GM23338 (cell line): Measurements from ENCODE around the gene NBPF1. TPM values are rescaled to one million over a fixed set of nuclear protein-coding genes. Genes with fewer than 3 reads are reported as not detected.

Experiments
- POLR2AphosphoS5 ChIP-seq: IDR thresholded peaks from 2 replicates; pipeline ENCODE4 v1.6.1; 2016; ENCODE audit warnings: antibody characterized with exemption, low read depth
- polyA plus RNA-seq: library from polyadenylated mRNA; unstranded; fragments of >200 nt; fragmentation: Nextera tagmentation; extraction: Ambion mirVana; gene quantifications from 2 replicates; pipeline ENCODE4 v1.2.1, GENCODE V29; 2016
- total RNA-seq: library from RNA; depleted of rRNA; stranded (reverse); fragments of >200 nt; shearing (Covaris generic); gene quantifications from 2 replicates; pipeline ENCODE4 v1.2.3, GENCODE V29; 2014
- TF ChIP-seq, protein P1 (sequence below): fragments of 250-450 bp; sonication (Bioruptor Pico); IDR thresholded peaks from 2 replicates; pipeline ENCODE4 v1.5.0; 2020; ENCODE audit warnings: mild to moderate bottlenecking, moderate library complexity
- TF ChIP-seq, protein P2 (sequence below): IDR thresholded peaks from one replicate; pipeline ENCODE4 v1.6.1; 2018; ENCODE audit warnings: antibody characterized with exemption; ENCODE audit not compliant: unreplicated experiment
- TF ChIP-seq, protein P3 (sequence below), 2 experiments: fragments of 200-600 bp in 1 of 2; sonication (generic) in 1 of 2; conservative IDR thresholded peaks; 2 replicates each; pipeline versions ENCODE4 v1.5.1 to v1.6.1; 2016 to 2017; ENCODE audit warnings: antibody characterized with exemption in 2 of 2, low read depth in 2 of 2, mild to moderate bottlenecking in 2 of 2, moderate library complexity in 1 of 2

The NBPF1 gene
- total and polyA plus RNA-seq, 2 experiments from 2014 or later = 9.5 to 11.8 TPM

DNA sequence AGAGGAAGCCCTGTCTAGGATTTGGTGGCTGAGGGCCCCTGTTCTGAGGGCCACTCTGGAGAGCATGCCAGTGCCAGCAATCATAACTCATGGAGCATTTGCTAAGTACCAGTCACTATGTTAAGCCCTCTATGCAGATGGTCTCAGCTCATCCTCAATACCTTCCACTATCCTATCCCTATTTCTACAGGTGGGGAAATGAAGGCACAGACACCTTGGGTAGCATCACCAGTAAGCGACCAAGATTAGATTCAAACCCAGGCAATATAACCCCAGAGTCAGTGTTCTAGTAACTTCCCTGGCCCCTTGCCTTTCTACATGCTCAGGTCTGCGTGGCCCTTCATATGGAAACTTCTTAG lies 7.9 kb upstream of the NBPF1 start (continued):
- TF ChIP-seq, protein P1, sequence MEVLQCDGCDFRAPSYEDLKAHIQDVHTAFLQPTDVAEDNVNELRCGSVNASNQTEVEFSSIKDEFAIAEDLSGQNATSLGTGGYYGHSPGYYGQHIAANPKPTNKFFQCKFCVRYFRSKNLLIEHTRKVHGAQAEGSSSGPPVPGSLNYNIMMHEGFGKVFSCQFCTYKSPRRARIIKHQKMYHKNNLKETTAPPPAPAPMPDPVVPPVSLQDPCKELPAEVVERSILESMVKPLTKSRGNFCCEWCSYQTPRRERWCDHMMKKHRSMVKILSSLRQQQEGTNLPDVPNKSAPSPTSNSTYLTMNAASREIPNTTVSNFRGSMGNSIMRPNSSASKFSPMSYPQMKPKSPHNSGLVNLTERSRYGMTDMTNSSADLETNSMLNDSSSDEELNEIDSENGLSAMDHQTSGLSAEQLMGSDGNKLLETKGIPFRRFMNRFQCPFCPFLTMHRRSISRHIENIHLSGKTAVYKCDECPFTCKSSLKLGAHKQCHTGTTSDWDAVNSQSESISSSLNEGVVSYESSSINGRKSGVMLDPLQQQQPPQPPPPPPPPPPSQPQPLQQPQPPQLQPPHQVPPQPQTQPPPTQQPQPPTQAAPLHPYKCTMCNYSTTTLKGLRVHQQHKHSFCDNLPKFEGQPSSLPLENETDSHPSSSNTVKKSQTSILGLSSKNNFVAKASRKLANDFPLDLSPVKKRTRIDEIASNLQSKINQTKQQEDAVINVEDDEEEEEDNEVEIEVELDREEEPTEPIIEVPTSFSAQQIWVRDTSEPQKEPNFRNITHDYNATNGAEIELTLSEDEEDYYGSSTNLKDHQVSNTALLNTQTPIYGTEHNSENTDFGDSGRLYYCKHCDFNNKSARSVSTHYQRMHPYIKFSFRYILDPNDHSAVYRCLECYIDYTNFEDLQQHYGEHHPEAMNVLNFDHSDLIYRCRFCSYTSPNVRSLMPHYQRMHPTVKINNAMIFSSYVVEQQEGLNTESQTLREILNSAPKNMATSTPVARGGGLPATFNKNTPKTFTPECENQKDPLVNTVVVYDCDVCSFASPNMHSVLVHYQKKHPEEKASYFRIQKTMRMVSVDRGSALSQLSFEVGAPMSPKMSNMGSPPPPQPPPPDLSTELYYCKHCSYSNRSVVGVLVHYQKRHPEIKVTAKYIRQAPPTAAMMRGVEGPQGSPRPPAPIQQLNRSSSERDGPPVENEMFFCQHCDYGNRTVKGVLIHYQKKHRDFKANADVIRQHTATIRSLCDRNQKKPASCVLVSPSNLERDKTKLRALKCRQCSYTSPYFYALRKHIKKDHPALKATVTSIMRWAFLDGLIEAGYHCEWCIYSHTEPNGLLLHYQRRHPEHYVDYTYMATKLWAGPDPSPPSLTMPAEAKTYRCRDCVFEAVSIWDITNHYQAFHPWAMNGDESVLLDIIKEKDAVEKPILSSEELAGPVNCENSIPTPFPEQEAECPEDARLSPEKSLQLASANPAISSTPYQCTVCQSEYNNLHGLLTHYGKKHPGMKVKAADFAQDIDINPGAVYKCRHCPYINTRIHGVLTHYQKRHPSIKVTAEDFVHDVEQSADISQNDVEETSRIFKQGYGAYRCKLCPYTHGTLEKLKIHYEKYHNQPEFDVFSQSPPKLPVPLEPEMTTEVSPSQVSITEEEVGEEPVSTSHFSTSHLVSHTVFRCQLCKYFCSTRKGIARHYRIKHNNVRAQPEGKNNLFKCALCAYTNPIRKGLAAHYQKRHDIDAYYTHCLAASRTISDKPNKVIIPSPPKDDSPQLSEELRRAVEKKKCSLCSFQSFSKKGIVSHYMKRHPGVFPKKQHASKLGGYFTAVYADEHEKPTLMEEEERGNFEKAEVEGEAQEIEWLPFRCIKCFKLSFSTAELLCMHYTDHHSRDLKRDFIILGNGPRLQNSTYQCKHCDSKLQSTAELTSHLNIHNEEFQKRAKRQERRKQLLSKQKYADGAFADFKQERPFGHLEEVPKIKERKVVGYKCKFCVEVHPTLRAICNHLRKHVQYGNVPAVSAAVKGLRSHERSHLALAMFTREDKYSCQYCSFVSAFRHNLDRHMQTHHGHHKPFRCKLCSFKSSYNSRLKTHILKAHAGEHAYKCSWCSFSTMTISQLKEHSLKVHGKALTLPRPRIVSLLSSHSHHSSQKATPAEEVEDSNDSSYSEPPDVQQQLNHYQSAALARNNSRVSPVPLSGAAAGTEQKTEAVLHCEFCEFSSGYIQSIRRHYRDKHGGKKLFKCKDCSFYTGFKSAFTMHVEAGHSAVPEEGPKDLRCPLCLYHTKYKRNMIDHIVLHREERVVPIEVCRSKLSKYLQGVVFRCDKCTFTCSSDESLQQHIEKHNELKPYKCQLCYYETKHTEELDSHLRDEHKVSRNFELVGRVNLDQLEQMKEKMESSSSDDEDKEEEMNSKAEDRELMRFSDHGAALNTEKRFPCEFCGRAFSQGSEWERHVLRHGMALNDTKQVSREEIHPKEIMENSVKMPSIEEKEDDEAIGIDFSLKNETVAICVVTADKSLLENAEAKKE (CRISPR knock-in tag) = no peak
- no peak for TF ChIP-seq POLR2AphosphoS5
- TF ChIP-seq, protein P2, sequence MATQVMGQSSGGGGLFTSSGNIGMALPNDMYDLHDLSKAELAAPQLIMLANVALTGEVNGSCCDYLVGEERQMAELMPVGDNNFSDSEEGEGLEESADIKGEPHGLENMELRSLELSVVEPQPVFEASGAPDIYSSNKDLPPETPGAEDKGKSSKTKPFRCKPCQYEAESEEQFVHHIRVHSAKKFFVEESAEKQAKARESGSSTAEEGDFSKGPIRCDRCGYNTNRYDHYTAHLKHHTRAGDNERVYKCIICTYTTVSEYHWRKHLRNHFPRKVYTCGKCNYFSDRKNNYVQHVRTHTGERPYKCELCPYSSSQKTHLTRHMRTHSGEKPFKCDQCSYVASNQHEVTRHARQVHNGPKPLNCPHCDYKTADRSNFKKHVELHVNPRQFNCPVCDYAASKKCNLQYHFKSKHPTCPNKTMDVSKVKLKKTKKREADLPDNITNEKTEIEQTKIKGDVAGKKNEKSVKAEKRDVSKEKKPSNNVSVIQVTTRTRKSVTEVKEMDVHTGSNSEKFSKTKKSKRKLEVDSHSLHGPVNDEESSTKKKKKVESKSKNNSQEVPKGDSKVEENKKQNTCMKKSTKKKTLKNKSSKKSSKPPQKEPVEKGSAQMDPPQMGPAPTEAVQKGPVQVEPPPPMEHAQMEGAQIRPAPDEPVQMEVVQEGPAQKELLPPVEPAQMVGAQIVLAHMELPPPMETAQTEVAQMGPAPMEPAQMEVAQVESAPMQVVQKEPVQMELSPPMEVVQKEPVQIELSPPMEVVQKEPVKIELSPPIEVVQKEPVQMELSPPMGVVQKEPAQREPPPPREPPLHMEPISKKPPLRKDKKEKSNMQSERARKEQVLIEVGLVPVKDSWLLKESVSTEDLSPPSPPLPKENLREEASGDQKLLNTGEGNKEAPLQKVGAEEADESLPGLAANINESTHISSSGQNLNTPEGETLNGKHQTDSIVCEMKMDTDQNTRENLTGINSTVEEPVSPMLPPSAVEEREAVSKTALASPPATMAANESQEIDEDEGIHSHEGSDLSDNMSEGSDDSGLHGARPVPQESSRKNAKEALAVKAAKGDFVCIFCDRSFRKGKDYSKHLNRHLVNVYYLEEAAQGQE = no peak
- TF ChIP-seq, protein P3, sequence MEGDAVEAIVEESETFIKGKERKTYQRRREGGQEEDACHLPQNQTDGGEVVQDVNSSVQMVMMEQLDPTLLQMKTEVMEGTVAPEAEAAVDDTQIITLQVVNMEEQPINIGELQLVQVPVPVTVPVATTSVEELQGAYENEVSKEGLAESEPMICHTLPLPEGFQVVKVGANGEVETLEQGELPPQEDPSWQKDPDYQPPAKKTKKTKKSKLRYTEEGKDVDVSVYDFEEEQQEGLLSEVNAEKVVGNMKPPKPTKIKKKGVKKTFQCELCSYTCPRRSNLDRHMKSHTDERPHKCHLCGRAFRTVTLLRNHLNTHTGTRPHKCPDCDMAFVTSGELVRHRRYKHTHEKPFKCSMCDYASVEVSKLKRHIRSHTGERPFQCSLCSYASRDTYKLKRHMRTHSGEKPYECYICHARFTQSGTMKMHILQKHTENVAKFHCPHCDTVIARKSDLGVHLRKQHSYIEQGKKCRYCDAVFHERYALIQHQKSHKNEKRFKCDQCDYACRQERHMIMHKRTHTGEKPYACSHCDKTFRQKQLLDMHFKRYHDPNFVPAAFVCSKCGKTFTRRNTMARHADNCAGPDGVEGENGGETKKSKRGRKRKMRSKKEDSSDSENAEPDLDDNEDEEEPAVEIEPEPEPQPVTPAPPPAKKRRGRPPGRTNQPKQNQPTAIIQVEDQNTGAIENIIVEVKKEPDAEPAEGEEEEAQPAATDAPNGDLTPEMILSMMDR (conservative IDR thresholded peaks at IDR 0.05; ENCODE audit: low read depth in 2 of 2) = no peak
